Sigmoid colon (tissue), 3 donors: ENCODE data around the gene SPACA9.

Source experiments
- POLR2A ChIP-seq, 2 donors: fragments of 450-650 bp; IDR thresholded peaks; one replicate each; pipeline ENCODE4 v1.6.1; 2016; ENCODE audit warnings: antibody characterized with exemption in 2 of 2, mild to moderate bottlenecking in 2 of 2, moderate library complexity in 2 of 2
- TF ChIP-seq, protein P1 (sequence below), 4 experiments: fragments of 450-650 bp in 3 of 4; fragments of 200-600 bp in 1 of 4; IDR thresholded peaks; one replicate each; pipeline ENCODE4 v1.5.1; 2016 to 2019; ENCODE audit warnings: antibody characterized with exemption in 4 of 4, mild to moderate bottlenecking in 3 of 4, moderate library complexity in 2 of 4

DNA sequence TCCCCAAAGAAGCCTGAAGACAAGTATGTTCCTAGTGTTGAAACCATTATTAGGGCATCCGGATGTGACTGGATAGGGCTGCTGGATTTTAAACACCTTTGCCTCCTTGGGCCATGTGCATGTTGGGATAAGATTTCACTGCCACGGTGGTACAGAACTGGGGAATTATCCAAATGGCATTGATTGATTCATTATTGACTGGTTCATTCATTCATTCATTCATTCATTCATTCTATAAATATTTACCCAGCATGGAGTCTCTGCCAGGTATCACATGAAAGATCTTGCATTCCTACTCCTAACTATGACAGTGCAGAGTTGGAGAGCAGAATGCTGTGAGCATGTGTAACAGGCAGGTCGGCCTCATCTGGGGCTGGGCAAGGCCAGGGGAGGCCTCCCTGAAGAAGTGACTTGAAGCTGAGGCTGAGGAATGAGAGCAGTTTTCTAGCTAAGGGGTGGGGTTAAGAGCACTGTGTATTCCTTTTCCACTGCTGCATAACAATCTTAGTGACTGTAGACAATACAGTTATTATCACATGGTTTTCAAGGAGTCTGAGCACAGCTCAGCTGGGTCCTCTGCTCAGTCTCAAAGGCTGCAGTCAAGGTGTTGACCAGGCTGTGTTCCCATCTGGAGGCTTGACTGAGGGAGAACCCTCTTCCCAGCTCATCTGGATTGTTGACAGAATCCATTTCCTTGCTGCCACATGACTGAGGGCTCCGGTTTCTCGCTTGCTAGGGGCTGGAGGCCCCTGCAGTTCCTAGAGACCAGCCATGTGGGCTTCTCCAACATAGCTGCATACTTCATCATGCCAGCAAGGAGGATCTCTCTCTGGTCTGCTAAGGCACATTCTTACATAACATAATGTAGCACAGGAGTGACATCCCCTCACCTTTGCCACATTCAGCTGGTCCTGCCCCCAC is 36.3 kb upstream of the SPACA9 start:
- TF ChIP-seq, protein P1, sequence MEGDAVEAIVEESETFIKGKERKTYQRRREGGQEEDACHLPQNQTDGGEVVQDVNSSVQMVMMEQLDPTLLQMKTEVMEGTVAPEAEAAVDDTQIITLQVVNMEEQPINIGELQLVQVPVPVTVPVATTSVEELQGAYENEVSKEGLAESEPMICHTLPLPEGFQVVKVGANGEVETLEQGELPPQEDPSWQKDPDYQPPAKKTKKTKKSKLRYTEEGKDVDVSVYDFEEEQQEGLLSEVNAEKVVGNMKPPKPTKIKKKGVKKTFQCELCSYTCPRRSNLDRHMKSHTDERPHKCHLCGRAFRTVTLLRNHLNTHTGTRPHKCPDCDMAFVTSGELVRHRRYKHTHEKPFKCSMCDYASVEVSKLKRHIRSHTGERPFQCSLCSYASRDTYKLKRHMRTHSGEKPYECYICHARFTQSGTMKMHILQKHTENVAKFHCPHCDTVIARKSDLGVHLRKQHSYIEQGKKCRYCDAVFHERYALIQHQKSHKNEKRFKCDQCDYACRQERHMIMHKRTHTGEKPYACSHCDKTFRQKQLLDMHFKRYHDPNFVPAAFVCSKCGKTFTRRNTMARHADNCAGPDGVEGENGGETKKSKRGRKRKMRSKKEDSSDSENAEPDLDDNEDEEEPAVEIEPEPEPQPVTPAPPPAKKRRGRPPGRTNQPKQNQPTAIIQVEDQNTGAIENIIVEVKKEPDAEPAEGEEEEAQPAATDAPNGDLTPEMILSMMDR (IDR thresholded peaks at IDR 0.05) = no peak
- no peak for TF ChIP-seq POLR2A (IDR thresholded peaks at IDR 0.05)
